DOHH2 (cell line): Measurements from ENCODE around the gene RNF144A.

Source experiments
- EZH2phosphoT487 ChIP-seq: fragments of 200-600 bp; sonication (generic); IDR thresholded peaks from 2 replicates; pipeline ENCODE4 v1.6.1; 2017; ENCODE audit warnings: borderline replicate concordance, mild to moderate bottlenecking, antibody characterized with exemption, low read length, moderate library complexity, mixed read lengths
- TF ChIP-seq, protein P1 (sequence below): fragments of 200-600 bp; sonication (generic); IDR thresholded peaks from one replicate; pipeline ENCODE4 v1.5.1; 2014; ENCODE audit warnings: antibody characterized with exemption, mild to moderate bottlenecking, low read depth, low read length; ENCODE audit not compliant: poor library complexity, severe bottlenecking

DNA sequence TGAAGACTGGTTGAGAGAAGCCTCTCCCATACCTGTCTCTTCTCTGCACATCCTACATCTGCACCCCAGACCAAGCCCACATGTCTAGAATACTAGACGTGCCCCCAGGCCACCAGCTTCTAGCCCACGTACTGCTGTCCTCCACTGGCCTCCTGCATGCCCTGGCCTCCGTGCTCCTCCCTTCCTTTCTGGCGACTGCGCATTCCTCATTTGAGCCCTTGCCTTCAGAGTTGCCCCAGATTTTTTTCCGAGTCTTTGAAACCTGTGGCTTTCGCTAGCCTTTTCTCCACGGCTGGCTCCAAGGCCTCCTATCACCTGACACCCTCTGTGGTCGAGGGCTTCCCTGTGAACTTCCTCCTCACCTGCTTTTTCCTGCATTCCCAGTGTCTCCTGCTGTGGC lies 11.2 kb downstream of the RNF144A start:
- TF ChIP-seq, protein P1, sequence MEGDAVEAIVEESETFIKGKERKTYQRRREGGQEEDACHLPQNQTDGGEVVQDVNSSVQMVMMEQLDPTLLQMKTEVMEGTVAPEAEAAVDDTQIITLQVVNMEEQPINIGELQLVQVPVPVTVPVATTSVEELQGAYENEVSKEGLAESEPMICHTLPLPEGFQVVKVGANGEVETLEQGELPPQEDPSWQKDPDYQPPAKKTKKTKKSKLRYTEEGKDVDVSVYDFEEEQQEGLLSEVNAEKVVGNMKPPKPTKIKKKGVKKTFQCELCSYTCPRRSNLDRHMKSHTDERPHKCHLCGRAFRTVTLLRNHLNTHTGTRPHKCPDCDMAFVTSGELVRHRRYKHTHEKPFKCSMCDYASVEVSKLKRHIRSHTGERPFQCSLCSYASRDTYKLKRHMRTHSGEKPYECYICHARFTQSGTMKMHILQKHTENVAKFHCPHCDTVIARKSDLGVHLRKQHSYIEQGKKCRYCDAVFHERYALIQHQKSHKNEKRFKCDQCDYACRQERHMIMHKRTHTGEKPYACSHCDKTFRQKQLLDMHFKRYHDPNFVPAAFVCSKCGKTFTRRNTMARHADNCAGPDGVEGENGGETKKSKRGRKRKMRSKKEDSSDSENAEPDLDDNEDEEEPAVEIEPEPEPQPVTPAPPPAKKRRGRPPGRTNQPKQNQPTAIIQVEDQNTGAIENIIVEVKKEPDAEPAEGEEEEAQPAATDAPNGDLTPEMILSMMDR: no peak
- no peak for TF ChIP-seq EZH2phosphoT487
